SK-N-SH (cell line): ENCODE results near the gene PRSS8. TPM values are rescaled to one million over a fixed set of nuclear protein-coding genes. Genes with fewer than 3 reads are reported as not detected.
A peak's percentile ranks its signal among the peaks of the same experiment; 100 is the strongest.

Experiments used
- CTCF ChIA-PET: fragments of 300-600, 350-600 bp; formaldehyde crosslinking; extraction: SDS; loops from one replicate; lab custom pipeline; 2021; lab: Yijun Ruan, JAX
- POLR2A ChIA-PET: fragments of 350-600 bp; sonication (Branson Sonifier 250); formaldehyde crosslinking; extraction: SDS; loops from one replicate; lab custom pipeline; 2020; ENCODE audit warnings: antibody characterized with exemption, inconsistent platforms; lab: Yijun Ruan, JAX
- DNase-seq: peaks from one replicate; pipeline ENCODE4 v3.0.0; 2012
- H2AFZ ChIP-seq: fragments of 200-600 bp; sonication (generic); 2 replicates; pipeline ENCODE4 v1.8.1; 2016; ENCODE audit warnings: antibody characterized with exemption, mild to moderate bottlenecking, low read depth
- H3F3A ChIP-seq: fragments of 200-600 bp; sonication (generic); replicated peaks from 2 replicates; pipeline ENCODE3; 2016; ENCODE audit warnings: antibody characterized with exemption, mild to moderate bottlenecking; ENCODE audit not compliant: insufficient read depth
- H3K27ac ChIP-seq, 2 experiments: fragments of 200-500 bp in 1 of 2; fragments of 200-600 bp in 1 of 2; sonication (Bioruptor generic) in 1 of 2; sonication (generic), shearing (Covaris generic) in 1 of 2; 2 replicates each; pipeline versions ENCODE4 v1.5.1 to v1.6.1; 2014 to 2016; ENCODE audit warnings: low read depth in 2 of 2, inconsistent platforms in 1 of 2, low read length in 1 of 2, mild to moderate bottlenecking in 1 of 2, mixed read lengths in 1 of 2
- H3K27me3 ChIP-seq: fragments of 200-600 bp; sonication (generic), shearing (Covaris generic); 2 replicates; pipeline ENCODE4 v1.6.1; 2016; ENCODE audit warnings: mixed run types; ENCODE audit not compliant: insufficient read depth
- H3K36me3 ChIP-seq, 2 experiments: fragments of 200-500 bp in 1 of 2; fragments of 200-600 bp in 1 of 2; sonication (Bioruptor generic) in 1 of 2; sonication (generic) in 1 of 2; replicated peaks in 1 of 2; 2 replicates each; pipeline versions ENCODE3 to v1.5.1; 2014 to 2016; ENCODE audit warnings: low read length in 1 of 2, mild to moderate bottlenecking in 1 of 2; ENCODE audit not compliant: insufficient read depth in 2 of 2, control insufficient read depth in 1 of 2
- H3K4me1 ChIP-seq, 2 experiments: fragments of 200-500 bp in 1 of 2; fragments of 200-600 bp in 1 of 2; sonication (Bioruptor generic) in 1 of 2; sonication (generic), shearing (Covaris generic) in 1 of 2; 2 replicates each; pipeline versions ENCODE4 v1.5.1 to v1.6.1; 2014 to 2016; ENCODE audit warnings: low read depth in 1 of 2, low read length in 1 of 2, mixed run types in 1 of 2; ENCODE audit not compliant: insufficient read depth in 2 of 2, control insufficient read depth in 1 of 2
- H3K4me2 ChIP-seq: fragments of 200-600 bp; sonication (generic), shearing (Covaris generic); 2 replicates; pipeline ENCODE4 v1.6.1; 2017; ENCODE audit warnings: mixed run types
- H3K4me3 ChIP-seq, 2 experiments: fragments of 200-500 bp in 1 of 2; fragments of 200-600 bp in 1 of 2; sonication (Bioruptor generic) in 1 of 2; sonication (generic), shearing (Covaris generic) in 1 of 2; 2 replicates each; pipeline versions ENCODE4 v1.5.1 to v1.8.1; 2014 to 2016; ENCODE audit warnings: low read depth in 2 of 2, inconsistent platforms in 1 of 2, low read length in 1 of 2, mild to moderate bottlenecking in 1 of 2, mixed read lengths in 1 of 2, moderate library complexity in 1 of 2
- H3K79me2 ChIP-seq: fragments of 200-600 bp; sonication (generic); 2 replicates; pipeline ENCODE4 v1.8.1; 2017; ENCODE audit warnings: mild to moderate bottlenecking; ENCODE audit not compliant: insufficient read depth
- H3K9ac ChIP-seq: fragments of 200-600 bp; sonication (generic); 2 replicates; pipeline ENCODE4 v1.6.1; 2017; ENCODE audit warnings: mixed run types
- H3K9me2 ChIP-seq: fragments of 200-600 bp; sonication (generic); 2 replicates; pipeline ENCODE4 v1.6.1; 2017; ENCODE audit warnings: mixed run types
- H3K9me3 ChIP-seq: fragments of 200-600 bp; sonication (generic); 2 replicates; pipeline ENCODE4 v1.6.1; 2017; ENCODE audit warnings: mixed run types, mild to moderate bottlenecking, moderate library complexity
- H4K20me1 ChIP-seq: fragments of 200-600 bp; sonication (generic); 2 replicates; pipeline ENCODE4 v1.6.1; 2017; ENCODE audit warnings: mild to moderate bottlenecking, mixed run types; ENCODE audit not compliant: insufficient read depth
- CHD2 ChIP-seq: fragments of 150-350 bp; IDR thresholded peaks from 2 replicates; pipeline ENCODE4 v1.6.1; 2018; ENCODE audit warnings: low read length; ENCODE audit not compliant: partially characterized antibody
- CTCF ChIP-seq: fragments of 200-600 bp; sonication (generic); IDR thresholded peaks from 2 replicates; pipeline ENCODE4 v1.6.1; 2017; ENCODE audit warnings: antibody characterized with exemption, mild to moderate bottlenecking, moderate library complexity
- ELF1 ChIP-seq: IDR thresholded peaks from 2 replicates; pipeline ENCODE4 v1.4.0; 2012
- EP300 ChIP-seq, 2 experiments: IDR thresholded peaks; 2 replicates each; pipeline versions ENCODE4 v1.4.0 to v1.6.1; 2012; ENCODE audit warnings: borderline replicate concordance in 1 of 2, low read depth in 1 of 2, low read length in 1 of 2
- EZH2phosphoT487 ChIP-seq: fragments of 200-600 bp; sonication (generic); IDR thresholded peaks from 2 replicates; pipeline ENCODE4 v1.6.1; 2017; ENCODE audit warnings: low read depth, mixed run types, mild to moderate bottlenecking, antibody characterized with exemption, moderate library complexity, borderline replicate concordance
- FOSL2 ChIP-seq: IDR thresholded peaks from 2 replicates; pipeline ENCODE4 v1.4.0; 2012; ENCODE audit warnings: low read depth, mild to moderate bottlenecking, moderate library complexity, borderline replicate concordance
- FOXJ3 ChIP-seq: sonication (generic); formaldehyde crosslinking; IDR thresholded peaks from 2 replicates; pipeline ENCODE4 v1.5.1; 2020; ENCODE audit warnings: mild to moderate bottlenecking, missing genetic modification reagents
- FOXM1 ChIP-seq: IDR thresholded peaks from 2 replicates; pipeline ENCODE4 v1.4.0; 2012; ENCODE audit warnings: low read depth, mild to moderate bottlenecking
- GATA2 ChIP-seq: sonication (generic); formaldehyde crosslinking; IDR thresholded peaks from 2 replicates; pipeline ENCODE4 v1.5.0; 2020; ENCODE audit warnings: mild to moderate bottlenecking, missing genetic modification reagents
- IRF3 ChIP-seq: fragments of 150-350 bp; IDR thresholded peaks from 2 replicates; pipeline ENCODE4 v1.6.1; 2016; ENCODE audit warnings: mild to moderate bottlenecking, low read depth, low read length
- JUND ChIP-seq: IDR thresholded peaks from 2 replicates; pipeline ENCODE4 v1.4.0; 2012
- MEF2A ChIP-seq: IDR thresholded peaks from 2 replicates; pipeline ENCODE4 v1.4.0; 2012; ENCODE audit warnings: low read depth, borderline replicate concordance
- MXI1 ChIP-seq: IDR thresholded peaks from 2 replicates; pipeline ENCODE4 v1.6.1; 2012; ENCODE audit warnings: mild to moderate bottlenecking, low read depth, low read length, improper control_type of control experiment
- NFIC ChIP-seq: IDR thresholded peaks from 2 replicates; pipeline ENCODE4 v1.4.0; 2012; ENCODE audit warnings: borderline replicate concordance
- NRF1 ChIP-seq: IDR thresholded peaks from 2 replicates; pipeline ENCODE4 v1.6.1; 2012; ENCODE audit warnings: low read depth, mild to moderate bottlenecking, low read length
- POLR2AphosphoS5 ChIP-seq: IDR thresholded peaks from 2 replicates; pipeline ENCODE4 v1.6.1; 2012; ENCODE audit warnings: low read depth, low read length
- RAD21 ChIP-seq: IDR thresholded peaks from 2 replicates; pipeline ENCODE4 v1.6.1; 2012; ENCODE audit warnings: mild to moderate bottlenecking, low read length
- RCOR1 ChIP-seq: fragments of 150-350 bp; IDR thresholded peaks from 2 replicates; pipeline ENCODE4 v1.6.1; 2017; ENCODE audit warnings: antibody characterized with exemption, low read length
- RFX5 ChIP-seq: IDR thresholded peaks from 2 replicates; pipeline ENCODE4 v1.6.1; 2012; ENCODE audit warnings: mild to moderate bottlenecking, improper control_type of control experiment, low read length
- RXRA ChIP-seq: IDR thresholded peaks from 2 replicates; pipeline ENCODE4 v1.4.0; 2012; ENCODE audit warnings: low read depth, mild to moderate bottlenecking, borderline replicate concordance
- SIN3A ChIP-seq: IDR thresholded peaks from 2 replicates; pipeline ENCODE4 v1.6.1; 2012; ENCODE audit warnings: low read depth, mild to moderate bottlenecking, low read length, moderate library complexity, borderline replicate concordance
- SMC3 ChIP-seq: IDR thresholded peaks from 2 replicates; pipeline ENCODE4 v1.6.1; 2012; ENCODE audit warnings: low read depth, low read length, improper control_type of control experiment
- TAF1 ChIP-seq: IDR thresholded peaks from 2 replicates; pipeline ENCODE4 v1.6.1; 2012; ENCODE audit warnings: low read depth, mild to moderate bottlenecking, low read length, moderate library complexity, borderline replicate concordance
- TCF12 ChIP-seq: IDR thresholded peaks from 2 replicates; pipeline ENCODE4 v1.4.0; 2012
- TEAD4 ChIP-seq: IDR thresholded peaks from 2 replicates; pipeline ENCODE4 v1.4.0; 2012; ENCODE audit warnings: mild to moderate bottlenecking, borderline replicate concordance; ENCODE audit not compliant: insufficient read depth
- USF1 ChIP-seq: IDR thresholded peaks from 2 replicates; pipeline ENCODE4 v1.4.0; 2012; ENCODE audit warnings: low read depth, borderline replicate concordance
- YY1 ChIP-seq: IDR thresholded peaks from 2 replicates; pipeline ENCODE4 v1.4.0; 2012; ENCODE audit warnings: low read depth, mild to moderate bottlenecking
- WGBS: methylation state at CpG from one replicate; pipeline ENCODE4 v1.1.6; 2017; ENCODE audit warnings: low lambda C conversion rate; 5-methylcytosine and 5-hydroxymethylcytosine counted together
- polyA plus RNA-seq, 3 experiments: library from polyadenylated mRNA; depleted of rRNA; stranded (reverse); fragments of >200 nt; gene quantifications; 2 replicates each; pipeline ENCODE4 v1.2.3, GENCODE V29; 2012
- TF ChIP-seq, protein P1 (sequence below): IDR thresholded peaks from 2 replicates; pipeline ENCODE4 v1.4.0; 2012; ENCODE audit warnings: low read depth
- TF ChIP-seq, protein P2 (sequence below): IDR thresholded peaks from 2 replicates; pipeline ENCODE4; 2012

Gene PRSS8
- polyA plus RNA-seq, 1 of the 3 experiments (the other 2 are of a cell fraction): 0.07 TPM

GRCh38 chr16:31142109-31143010 is 6.8 kb upstream of the PRSS8 start:
- POLR2A ChIA-PET: interaction anchor here (0.7 to 2.7 kb wide), 10 partner anchors 10 to 318 kb away, joined by 3 to 43 read pairs (median 5); partner anchors contain the start of genes ARMC5, FUS, KAT8 and VKORC1
- H3K9ac ChIP-seq: peak overlapping the region; percentile 54; the same call in 1 of the 2 replicates
- peaks cover 10% of the 10 kb centered on the region for H3F3A ChIP-seq
- H2AFZ ChIP-seq: peak overlapping the region; percentile 95
- no peaks in the 10 kb centered on the region for H3K27me3 ChIP-seq
- no peaks in the 10 kb centered on the region for H4K20me1 ChIP-seq
- peak; percentile 74 for TF ChIP-seq RAD21
- TF ChIP-seq, protein P1, sequence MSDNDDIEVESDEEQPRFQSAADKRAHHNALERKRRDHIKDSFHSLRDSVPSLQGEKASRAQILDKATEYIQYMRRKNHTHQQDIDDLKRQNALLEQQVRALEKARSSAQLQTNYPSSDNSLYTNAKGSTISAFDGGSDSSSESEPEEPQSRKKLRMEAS: peak; percentile 89
- peak; percentile 80 for TF ChIP-seq CTCF
- no peak for TF ChIP-seq USF1
- peak; percentile 76 for TF ChIP-seq SMC3
- TF ChIP-seq POLR2AphosphoS5: peak; percentile 33
- TF ChIP-seq SIN3A: peak; percentile 67; the same call in 1 of the 2 replicates
- no peak for TF ChIP-seq NFIC
- TF ChIP-seq MXI1: peak; percentile 89
- no peak for TF ChIP-seq JUND
- no peak for TF ChIP-seq IRF3
- TF ChIP-seq TCF12: peak; percentile 25; the same call in 1 of the 2 replicates
- no peak for TF ChIP-seq TEAD4
- no peak for TF ChIP-seq RXRA
- 0 out of 2 replicates have a peak, but pooled peaks have one; percentile 25 for TF ChIP-seq TAF1
- TF ChIP-seq ELF1: peak; percentile 39
- TF ChIP-seq GATA2 (CRISPR knock-in tag): no peak
- no peak for TF ChIP-seq FOSL2
- TF ChIP-seq EP300 (IDR thresholded peaks at IDR 0.05; ENCODE audit: borderline replicate concordance in 1 of 2, low read depth in 1 of 2, low read length in 1 of 2): no peak
- TF ChIP-seq NRF1: peak; percentile 51
- no peak for TF ChIP-seq YY1
- TF ChIP-seq, protein P2, sequence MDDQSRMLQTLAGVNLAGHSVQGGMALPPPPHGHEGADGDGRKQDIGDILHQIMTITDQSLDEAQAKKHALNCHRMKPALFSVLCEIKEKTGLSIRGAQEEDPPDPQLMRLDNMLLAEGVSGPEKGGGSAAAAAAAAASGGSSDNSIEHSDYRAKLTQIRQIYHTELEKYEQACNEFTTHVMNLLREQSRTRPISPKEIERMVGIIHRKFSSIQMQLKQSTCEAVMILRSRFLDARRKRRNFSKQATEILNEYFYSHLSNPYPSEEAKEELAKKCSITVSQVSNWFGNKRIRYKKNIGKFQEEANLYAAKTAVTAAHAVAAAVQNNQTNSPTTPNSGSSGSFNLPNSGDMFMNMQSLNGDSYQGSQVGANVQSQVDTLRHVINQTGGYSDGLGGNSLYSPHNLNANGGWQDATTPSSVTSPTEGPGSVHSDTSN: no peak
- no peak for TF ChIP-seq FOXM1
- TF ChIP-seq CHD2: peak; percentile 20
- TF ChIP-seq RFX5: no peak
- 0 out of 2 replicates have a peak, but pooled peaks have one; percentile 31 for TF ChIP-seq RCOR1
- no peak for TF ChIP-seq FOXJ3 (CRISPR knock-in tag)
- TF ChIP-seq MEF2A: no peak
- TF ChIP-seq EZH2phosphoT487: no peak
- TF ChIP-seq, all 33 proteins: peak for 13
- no peaks in the 10 kb centered on the region for H3K36me3 ChIP-seq
- DNase-seq: peak; percentile 100
- H3K4me1 ChIP-seq: peaks cover 12 to 22% of the 10 kb centered on the region in 2 experiments; a peak in 2 of 4 replicates
- H3K4me2 ChIP-seq: peak overlapping the region; percentile 69
- under 1% methylated on average over 27 of the region's 89 CpGs for WGBS
- H3K79me2 ChIP-seq: no peaks in the 10 kb centered on the region
- H3K9me2 ChIP-seq: no peaks in the 10 kb centered on the region
- peak overlapping the region; percentile 46 to 62 for H3K4me3 ChIP-seq
- CTCF ChIA-PET: interaction anchor here (0.7 to 4.6 kb wide), 44 partner anchors 9 to 319 kb away, joined by 3 to 38 read pairs (median 5); partner anchors contain the start of genes ARMC5, BCKDK, FUS and HSD3B7
- peak overlapping the region; percentile 62 to 78 for H3K27ac ChIP-seq
- H3K9me3 ChIP-seq: no peaks in the 10 kb centered on the region
